IPS DF 6.9 (cell line): ENCODE measurements around the gene STOM.

Experiments
- DNase-seq: peaks from one replicate; pipeline ENCODE4 v3.0.0-alpha.2; 2013; ENCODE audit warnings: low read depth, low spot score
- H3K27ac ChIP-seq: one replicate; pipeline ENCODE4 v1.5.1; 2013; ENCODE audit warnings: low read length, control low read depth
- H3K27me3 ChIP-seq: 2 replicates; pipeline ENCODE4 v1.6.1; 2013; ENCODE audit warnings: mild to moderate bottlenecking, low read length; ENCODE audit not compliant: control insufficient read depth, insufficient read depth
- H3K36me3 ChIP-seq: 2 replicates; pipeline ENCODE4 v1.6.1; 2013; ENCODE audit warnings: low read length; ENCODE audit not compliant: control insufficient read depth, insufficient read depth
- H3K4me1 ChIP-seq: 2 replicates; pipeline ENCODE4 v1.6.1; 2013; ENCODE audit warnings: low read length; ENCODE audit not compliant: control insufficient read depth, insufficient read depth
- H3K4me3 ChIP-seq: 2 replicates; pipeline ENCODE4 v1.5.1; 2013; ENCODE audit warnings: mild to moderate bottlenecking, low read length
- H3K9me3 ChIP-seq: 2 replicates; pipeline ENCODE4 v1.6.1; 2013; ENCODE audit warnings: low read length, inconsistent platforms; ENCODE audit not compliant: control insufficient read depth, insufficient read depth
- WGBS: extraction: QIAGEN DNeasy Blood & Tissue Kit; methylation state at CpG from one replicate; pipeline ENCODE4 v1.1.7; 2013; ENCODE audit warnings: mixed read lengths, missing lambda C conversion rate; ENCODE audit not compliant: insufficient read length, insufficient coverage; 5-methylcytosine and 5-hydroxymethylcytosine counted together

STOM gene

DNA sequence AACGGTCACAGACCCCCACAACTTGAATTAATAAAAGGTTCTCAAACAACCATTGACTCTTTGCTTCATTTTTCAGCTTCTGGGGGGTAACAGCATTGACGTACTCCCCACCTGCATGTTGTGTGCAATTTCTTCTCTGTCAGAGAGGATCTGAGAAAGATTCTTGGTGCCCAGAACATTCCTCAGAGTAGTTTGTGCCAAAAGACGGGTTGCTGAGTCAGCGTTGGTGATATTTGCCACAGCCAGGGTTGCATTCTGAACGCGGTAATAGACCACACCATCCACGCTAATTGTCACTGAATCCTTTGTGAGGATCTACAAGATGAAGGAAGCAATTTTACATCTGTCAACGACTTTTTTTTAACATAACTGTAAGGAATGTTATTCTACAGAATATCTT, 21.0 kb downstream of the STOM start:
- H3K4me1 ChIP-seq, result peaks cover 2% of the 10 kb centered on the region; the same call in 1 of the 2 replicates
- H3K27me3 ChIP-seq, result no peaks in the 10 kb centered on the region
- peaks cover 4% of the 10 kb centered on the region; the same call in 1 of the 2 replicates for H3K36me3 ChIP-seq
- DNase-seq, result no peak
- no peak overlapping the region for H3K4me3 ChIP-seq
- no peak overlapping the region for H3K27ac ChIP-seq
- H3K9me3 ChIP-seq, result no peaks in the 10 kb centered on the region
- WGBS, result no CpG with 5 or more reads among the region's 8 CpGs

DNA sequence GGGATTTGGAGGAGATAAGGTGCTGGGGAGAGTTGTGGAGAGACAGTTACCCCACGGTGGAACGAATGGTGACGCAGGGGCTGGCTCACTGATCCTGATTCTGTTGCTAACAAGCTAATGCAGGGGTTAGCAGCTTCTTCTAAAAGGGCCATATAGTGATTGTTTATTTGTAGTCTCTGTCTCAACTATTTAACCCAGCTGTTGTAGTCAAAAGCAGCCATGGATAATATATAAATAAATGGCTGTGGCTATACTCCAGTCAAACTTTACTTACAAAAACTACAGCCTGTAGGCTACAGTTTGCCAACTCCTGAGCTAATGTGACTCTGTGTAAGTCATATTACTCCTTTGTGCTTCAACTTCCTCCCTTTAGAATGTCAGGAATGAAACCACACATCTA, 21.8 kb downstream of the STOM start:
- no peaks in the 10 kb centered on the region for H3K4me1 ChIP-seq
- no peak overlapping the region for H3K27ac ChIP-seq
- H3K9me3 ChIP-seq, result no peaks in the 10 kb centered on the region
- no peak overlapping the region for H3K4me3 ChIP-seq
- peaks cover 4% of the 10 kb centered on the region; the same call in 1 of the 2 replicates for H3K36me3 ChIP-seq
- no peak for DNase-seq
- WGBS, result no CpG with 5 or more reads among the region's 3 CpGs
- no peaks in the 10 kb centered on the region for H3K27me3 ChIP-seq

DNA sequence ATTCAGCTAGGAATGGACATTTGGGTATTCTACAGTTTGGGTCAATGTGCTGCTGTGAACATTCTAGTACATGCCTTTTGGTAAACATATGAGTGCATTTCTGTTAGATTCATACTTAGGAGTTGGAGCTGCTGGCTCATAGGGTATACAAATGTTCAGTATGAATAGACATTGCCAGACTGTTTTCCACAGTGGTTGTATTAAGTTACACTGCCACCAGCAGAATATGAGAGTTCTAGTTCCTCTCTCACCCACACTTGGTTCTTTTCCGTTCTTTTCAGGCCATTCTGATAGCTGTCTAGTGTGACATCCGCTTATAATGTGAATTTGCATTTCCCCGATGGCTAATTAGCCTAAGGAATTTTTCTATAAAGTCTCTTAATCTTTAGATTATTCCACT, 25.0 kb downstream of the STOM start:
- no peak overlapping the region for H3K27ac ChIP-seq
- WGBS, result no CpG with 5 or more reads among the region's 3 CpGs
- peaks cover 4% of the 10 kb centered on the region; the same call in 1 of the 2 replicates for H3K36me3 ChIP-seq
- H3K4me1 ChIP-seq, result no peaks in the 10 kb centered on the region
- no peak overlapping the region for H3K4me3 ChIP-seq
- H3K9me3 ChIP-seq, result no peaks in the 10 kb centered on the region
- no peak for DNase-seq
- no peaks in the 10 kb centered on the region for H3K27me3 ChIP-seq

DNA sequence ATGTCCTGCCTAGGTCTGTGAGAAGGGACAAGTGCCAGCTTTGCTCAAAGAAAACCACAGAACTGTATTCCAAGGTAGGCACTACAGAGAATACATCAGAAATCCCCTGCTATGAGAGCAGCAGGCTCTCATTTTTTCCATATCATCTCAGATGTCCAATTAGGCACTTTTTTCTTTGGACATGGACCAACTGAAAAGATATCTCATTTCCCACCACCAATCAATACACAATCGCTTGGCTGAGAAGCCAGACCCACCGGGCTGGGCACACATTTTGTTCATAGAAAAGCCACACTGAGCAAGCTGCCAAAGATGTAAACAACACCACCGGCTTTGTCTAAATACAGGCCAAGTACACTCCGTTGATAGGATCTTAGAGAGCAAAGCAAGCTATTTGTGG, 25.9 kb downstream of the STOM start:
- Histone ChIP-seq H3K9me3 (no peaks in the 10 kb centered on the region), H3K36me3 (peaks cover 4% of the 10 kb centered on the region; the same call in 1 of the 2 replicates), H3K27ac (no peak overlapping the region), H3K4me3 (no peak overlapping the region), H3K4me1 (no peaks in the 10 kb centered on the region), H3K27me3 (no peaks in the 10 kb centered on the region)
- WGBS, result no CpG with 5 or more reads among the region's 4 CpGs
- DNase-seq, result no peak

DNA sequence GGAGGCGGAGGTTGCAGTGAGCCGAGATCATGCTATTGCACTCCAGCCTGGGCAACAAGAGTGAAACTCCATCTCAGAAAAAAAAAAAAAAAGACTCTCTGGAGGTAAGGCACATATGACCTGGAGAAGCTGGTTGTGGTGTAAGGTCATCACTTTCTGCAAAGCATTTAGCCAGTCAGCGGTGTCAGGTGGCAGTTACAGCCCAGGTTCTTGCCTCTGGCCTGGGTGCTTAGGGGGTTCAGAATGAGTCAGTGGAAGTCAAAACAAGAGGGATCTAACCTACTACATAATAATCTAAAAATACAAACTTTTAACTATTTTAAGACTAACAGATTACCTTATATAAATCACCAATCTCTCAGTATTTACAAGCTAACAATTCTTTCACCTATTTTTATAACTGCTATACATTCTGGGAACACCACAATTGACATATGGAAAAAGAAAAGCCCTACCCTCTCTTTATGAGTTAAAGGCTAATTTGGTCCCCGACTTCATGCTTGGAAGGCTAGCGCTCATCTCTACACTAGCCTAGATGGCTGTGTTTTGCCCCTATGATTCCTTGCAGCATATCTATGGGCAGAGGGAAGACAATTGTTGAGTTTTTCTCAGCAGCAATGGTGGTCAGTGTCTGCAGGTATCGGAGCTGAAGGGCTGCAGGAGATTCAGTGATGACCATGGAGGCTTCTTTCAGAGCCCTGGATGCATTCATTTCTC, 29.2 kb downstream of the STOM start:
- Histone ChIP-seq H3K36me3 (no peaks in the 10 kb centered on the region), H3K27me3 (no peaks in the 10 kb centered on the region), H3K9me3 (no peaks in the 10 kb centered on the region), H3K4me3 (no peak overlapping the region), H3K27ac (no peak overlapping the region), H3K4me1 (no peaks in the 10 kb centered on the region)
- no peak for DNase-seq
- WGBS, result no CpG with 5 or more reads among the region's 6 CpGs

DNA sequence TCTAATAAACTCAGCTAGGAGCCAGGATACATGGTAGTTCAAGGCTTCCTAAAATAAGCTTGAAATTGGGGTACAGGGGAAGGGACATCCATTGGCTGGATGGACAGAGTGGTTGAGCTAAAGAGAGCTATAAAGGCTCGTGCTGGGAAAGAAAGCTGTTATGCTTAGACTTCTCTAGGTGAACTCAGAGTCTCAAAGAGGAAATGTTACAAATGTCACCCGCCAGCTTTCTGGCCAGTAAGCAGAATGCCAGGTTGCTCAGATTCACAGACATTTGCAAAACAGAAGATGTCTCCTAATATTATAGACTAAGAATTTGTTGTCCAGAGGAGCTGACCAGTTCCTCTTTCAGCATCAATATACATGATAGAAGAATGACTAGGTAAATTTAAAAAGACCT, 30.6 kb downstream of the STOM start:
- no peak overlapping the region for H3K27ac ChIP-seq
- H3K4me3 ChIP-seq, result no peak overlapping the region
- no peaks in the 10 kb centered on the region for H3K4me1 ChIP-seq
- no peak for DNase-seq
- H3K27me3 ChIP-seq, result no peaks in the 10 kb centered on the region
- WGBS, result no CpG with 5 or more reads among the region's 2 CpGs
- H3K36me3 ChIP-seq, result no peaks in the 10 kb centered on the region
- no peaks in the 10 kb centered on the region for H3K9me3 ChIP-seq

DNA sequence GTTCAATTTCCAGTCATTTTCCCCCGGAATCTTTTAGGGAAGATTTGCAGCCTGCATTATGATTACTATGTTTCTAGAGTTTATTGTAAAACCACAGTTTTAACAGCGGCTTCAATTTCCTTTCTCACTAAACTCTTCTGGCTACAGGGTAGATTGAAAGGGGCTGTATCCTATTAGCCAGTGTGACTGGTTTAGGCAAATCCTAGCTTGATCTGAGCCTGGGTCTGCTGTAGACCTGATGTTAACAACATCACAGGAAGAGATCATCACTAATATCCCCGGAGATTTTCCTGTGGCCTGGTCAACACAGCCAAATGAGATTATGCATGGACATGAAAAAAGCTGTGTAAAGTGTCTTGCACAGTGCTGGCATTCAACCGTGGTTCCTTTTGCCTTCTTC, 33.4 kb downstream of the STOM start:
- DNase-seq, result no peak
- Histone ChIP-seq H3K27ac (no peak overlapping the region), H3K36me3 (no peaks in the 10 kb centered on the region), H3K27me3 (no peaks in the 10 kb centered on the region), H3K4me3 (no peak overlapping the region), H3K4me1 (no peaks in the 10 kb centered on the region), H3K9me3 (no peaks in the 10 kb centered on the region)
- no CpG with 5 or more reads among the region's 4 CpGs for WGBS

DNA sequence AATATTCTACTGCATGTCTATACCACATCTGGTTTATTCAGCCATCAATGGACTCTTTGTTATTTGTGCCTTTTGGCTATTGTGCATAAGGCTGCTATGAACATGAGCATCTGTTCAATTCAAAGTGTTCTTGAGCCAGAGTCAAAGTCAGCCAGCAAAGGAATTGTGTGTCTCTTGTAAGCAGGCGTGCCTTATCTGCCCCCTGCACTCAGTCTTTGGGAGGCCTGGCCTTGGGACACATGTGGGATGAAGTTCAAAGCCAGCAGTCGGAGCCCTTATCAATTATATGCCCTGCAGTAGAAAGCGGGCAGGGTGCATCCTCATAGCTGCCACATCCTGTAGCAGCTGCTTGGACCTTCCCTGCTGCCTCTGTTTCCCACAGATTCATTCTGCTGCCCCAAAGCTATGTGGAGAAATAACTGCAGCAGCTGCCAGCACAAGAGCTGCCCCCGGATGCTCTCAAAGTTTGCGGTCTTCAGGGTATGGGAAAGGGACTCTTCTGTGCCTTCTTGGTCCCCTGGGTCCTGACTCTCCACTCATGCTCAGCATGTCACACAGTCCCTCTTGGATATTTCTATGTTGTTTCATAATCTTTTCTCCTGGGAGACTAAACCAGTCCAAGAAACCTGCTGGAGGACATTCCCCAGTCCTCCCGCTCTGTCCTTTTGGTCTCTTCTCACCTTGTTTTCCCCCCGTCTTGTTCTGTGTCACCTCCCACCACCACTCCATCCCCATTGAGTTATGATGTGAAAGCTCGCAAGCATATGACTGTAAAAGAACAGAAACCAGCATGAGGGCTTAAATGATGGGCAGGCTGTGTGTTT, 35.9 kb downstream of the STOM start:
- no CpG with 5 or more reads among the region's 8 CpGs for WGBS
- Histone ChIP-seq H3K9me3 (no peaks in the 10 kb centered on the region), H3K4me3 (no peak overlapping the region), H3K36me3 (no peaks in the 10 kb centered on the region), H3K4me1 (no peaks in the 10 kb centered on the region), H3K27ac (no peak overlapping the region), H3K27me3 (no peaks in the 10 kb centered on the region)
- DNase-seq, result no peak

DNA sequence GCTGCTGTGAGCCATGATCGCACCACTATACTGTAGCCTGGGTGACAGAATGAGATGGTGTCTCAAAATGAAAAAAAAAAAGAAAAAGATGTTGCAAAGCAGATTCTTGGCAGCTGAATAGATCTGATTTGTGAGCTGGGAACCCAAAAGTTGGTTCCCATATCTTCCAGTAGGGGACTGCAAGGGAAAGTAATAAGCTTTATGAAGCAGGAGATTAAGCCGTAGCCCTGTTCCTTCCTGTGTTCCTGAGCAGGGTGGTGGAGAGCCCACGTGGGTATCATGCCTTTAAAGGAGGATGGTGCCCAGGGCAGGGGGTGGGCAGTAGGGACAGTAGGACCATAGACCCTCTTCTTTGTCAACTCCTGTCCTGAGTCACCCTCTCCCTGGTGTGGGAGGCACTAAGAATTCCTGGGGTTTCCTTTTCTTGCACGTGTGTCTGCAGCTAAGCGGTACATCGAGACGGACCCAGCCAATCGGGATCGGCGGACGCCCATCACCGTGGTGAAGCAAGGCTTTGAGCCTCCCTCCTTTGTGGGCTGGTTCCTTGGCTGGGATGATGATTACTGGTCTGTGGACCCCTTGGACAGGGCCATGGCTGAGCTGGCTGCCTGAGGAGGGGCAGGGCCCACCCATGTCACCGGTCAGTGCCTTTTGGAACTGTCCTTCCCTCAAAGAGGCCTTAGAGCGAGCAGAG, 37.9 kb downstream of the STOM start:
- Histone ChIP-seq H3K27ac (no peak overlapping the region), H3K27me3 (no peaks in the 10 kb centered on the region), H3K4me1 (no peaks in the 10 kb centered on the region), H3K4me3 (no peak overlapping the region), H3K36me3 (no peaks in the 10 kb centered on the region), H3K9me3 (no peaks in the 10 kb centered on the region)
- WGBS, result no CpG with 5 or more reads among the region's 14 CpGs
- DNase-seq, result no peak

DNA sequence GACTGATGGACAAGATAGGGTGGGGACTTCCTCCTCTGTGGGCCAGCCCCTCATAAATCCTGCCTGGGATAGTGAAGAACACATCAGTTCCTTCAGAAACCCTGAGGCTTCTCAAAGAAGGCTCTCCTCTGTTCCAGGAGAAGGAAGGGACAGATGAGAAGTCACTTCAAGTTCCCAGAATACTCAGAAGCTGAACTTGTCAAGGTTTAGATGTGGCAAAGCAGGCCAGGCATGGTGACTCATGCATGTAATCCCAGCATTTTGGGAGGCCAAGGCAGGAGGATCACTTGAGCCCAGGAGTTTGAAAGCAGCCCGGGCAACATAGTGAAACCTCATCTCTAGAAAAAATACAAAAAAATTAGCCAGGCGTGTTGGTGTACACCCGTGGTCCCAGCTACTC, 38.5 kb downstream of the STOM start:
- no peak for DNase-seq
- Histone ChIP-seq H3K27me3 (no peaks in the 10 kb centered on the region), H3K4me1 (no peaks in the 10 kb centered on the region), H3K27ac (no peak overlapping the region), H3K36me3 (no peaks in the 10 kb centered on the region), H3K4me3 (no peak overlapping the region), H3K9me3 (no peaks in the 10 kb centered on the region)
- WGBS, result no CpG with 5 or more reads among the region's 3 CpGs
